Breast epithelium (tissue), 4 donors: ENCODE data around the gene WWP2. TPM values are rescaled to one million over a fixed set of nuclear protein-coding genes. Genes with fewer than 3 reads are reported as not detected.

Experiments used
- DNase-seq, 2 donors: peaks; one replicate each; pipeline ENCODE4 v3.0.0-alpha.2; 2019; ENCODE audit warnings: low spot score in 2 of 2
- H3K27ac ChIP-seq, 2 donors: fragments of 200-600 bp; sonication (generic) in 1 of 2; one replicate each; pipeline ENCODE4 v1.5.1; 2016 to 2019; ENCODE audit warnings: mild to moderate bottlenecking in 1 of 2
- H3K27me3 ChIP-seq, 2 donors: fragments of 200-600 bp; sonication (generic) in 1 of 2; one replicate each; pipeline versions ENCODE4 v1.5.1 to v1.6.0; 2017 to 2019; ENCODE audit warnings: control low read depth in 1 of 2, mild to moderate bottlenecking in 1 of 2
- H3K36me3 ChIP-seq: fragments of 200-600 bp; one replicate; pipeline ENCODE4 v1.5.1; 2019
- H3K4me1 ChIP-seq, 2 donors: fragments of 200-600 bp; sonication (generic); one replicate each; pipeline ENCODE4 v1.5.1; 2016 to 2019; ENCODE audit warnings: control low read depth in 1 of 2
- H3K4me3 ChIP-seq, 3 donors: fragments of 200-600 bp; sonication (generic); 1 replicate in 2 of 3; 2 replicates in 1 of 3; pipeline ENCODE4 v1.5.1; 2016 to 2019; ENCODE audit warnings: mild to moderate bottlenecking in 3 of 3, moderate library complexity in 2 of 3
- H3K9me3 ChIP-seq, 2 donors: fragments of 200-600 bp; sonication (generic) in 1 of 2; one replicate each; pipeline ENCODE4 v1.5.1; 2016 to 2019; ENCODE audit warnings: control low read depth in 1 of 2
- CTCF ChIP-seq, 3 donors: fragments of 450-650 bp; IDR thresholded peaks; one replicate each; pipeline ENCODE4 v1.5.1; 2016 to 2017; ENCODE audit warnings: antibody characterized with exemption in 3 of 3, mild to moderate bottlenecking in 3 of 3, moderate library complexity in 3 of 3
- POLR2A ChIP-seq: fragments of 450-650 bp; IDR thresholded peaks from one replicate; pipeline ENCODE4 v1.6.1; 2016; ENCODE audit warnings: antibody characterized with exemption, mild to moderate bottlenecking, moderate library complexity
- POLR2AphosphoS5 ChIP-seq, 3 donors: sonication (generic); formaldehyde crosslinking; IDR thresholded peaks; one replicate each; pipeline ENCODE4 v1.6.1; 2017; ENCODE audit warnings: antibody characterized with exemption in 3 of 3
- intact Hi-C: fragments of 100-400 bp; cut with DNase I; formaldehyde crosslinking; loops from one replicate; pipeline ENCODE4 v1.15.1; 2023; ENCODE audit warnings: low total_unique reads
- total RNA-seq, 3 donors: library from RNA; depleted of rRNA; stranded (reverse); fragments of >200 nt; gene quantifications; one replicate each; pipeline ENCODE4 v1.1.0, GENCODE V29; 2016

WWP2 gene
- total RNA-seq, 3 donors from 2014 or later: 34.1 to 46.5 (median 34.7) TPM

- intact Hi-C loops: no loop called here
Observed at GRCh38 chr16:69745959-69746358, 16.2 kb upstream of the WWP2 start.

GRCh38 chr16:69747115-69747514, 15.0 kb upstream of the WWP2 start:
- intact Hi-C loops: no loop called here

More at GRCh38 chr16:69745959-69746358, 16.2 kb upstream of the WWP2 start:
- Histone ChIP-seq H3K4me1 (no peaks in the 10 kb centered on the region), H3K27me3 (no peaks in the 10 kb centered on the region), H3K4me3 (no peak overlapping the region), H3K36me3 (no peaks in the 10 kb centered on the region), H3K9me3 (no peaks in the 10 kb centered on the region), H3K27ac (no peak overlapping the region)
- no peak for TF ChIP-seq CTCF (IDR thresholded peaks at IDR 0.05)
- TF ChIP-seq POLR2A: no peak
- TF ChIP-seq POLR2AphosphoS5 (IDR thresholded peaks at IDR 0.05): no peak
- DNase-seq: no peak

GRCh38 chr16:69748694-69749345, 13.3 kb upstream of the WWP2 start:
- Histone ChIP-seq H3K9me3 (no peaks in the 10 kb centered on the region), H3K4me3 (no peak overlapping the region), H3K36me3 (no peaks in the 10 kb centered on the region), H3K4me1 (peaks cover 0 to 11% of the 10 kb centered on the region in 2 donors), H3K27me3 (no peaks in the 10 kb centered on the region), H3K27ac (no peak overlapping the region)
- DNase-seq: no peak
- TF ChIP-seq CTCF (IDR thresholded peaks at IDR 0.05) (no peak), POLR2AphosphoS5 (IDR thresholded peaks at IDR 0.05) (no peak), POLR2A (no peak)
- intact Hi-C loops: no loop called here

More at GRCh38 chr16:69747115-69747514, 15.0 kb upstream of the WWP2 start:
- H3K36me3 ChIP-seq: no peaks in the 10 kb centered on the region
- no peaks in the 10 kb centered on the region for H3K9me3 ChIP-seq
- TF ChIP-seq POLR2A (no peak), POLR2AphosphoS5 (IDR thresholded peaks at IDR 0.05) (no peak), CTCF (IDR thresholded peaks at IDR 0.05) (no peak)
- H3K4me3 ChIP-seq: no peak overlapping the region
- no peaks in the 10 kb centered on the region for H3K4me1 ChIP-seq
- no peak for DNase-seq
- H3K27ac ChIP-seq: no peak overlapping the region
- H3K27me3 ChIP-seq: no peaks in the 10 kb centered on the region

- intact Hi-C loops: no loop called here
- DNase-seq: no peak
- Histone ChIP-seq H3K27ac (peak overlapping the region; percentile 73 to 74), H3K4me3 (peak overlapping the region; percentile 69 to 88 (median 86)), H3K9me3 (no peaks in the 10 kb centered on the region), H3K27me3 (no peaks in the 10 kb centered on the region), H3K36me3 (no peaks in the 10 kb centered on the region), H3K4me1 (peaks cover 0 to 11% of the 10 kb centered on the region in 2 donors)
- TF ChIP-seq POLR2AphosphoS5 (IDR thresholded peaks at IDR 0.05) (no peak), CTCF (IDR thresholded peaks at IDR 0.05) (no peak), POLR2A (no peak)
Observed at GRCh38 chr16:69754143-69754468, 8.0 kb upstream of the WWP2 start.

- Histone ChIP-seq H3K4me3 (peak within 1 kb of the TSS; percentile 69 to 88 (median 86)), H3K9me3 (no peaks in the 10 kb centered on the region), H3K27me3 (no peaks in the 10 kb centered on the region), H3K36me3 (no peaks in the 10 kb centered on the region), H3K4me1 (peaks cover 0 to 11% of the 10 kb centered on the region in 2 donors), H3K27ac (peak within 1 kb of the TSS; percentile 73 to 74)
- peak; percentile 94 for DNase-seq
- intact Hi-C loops: no loop called here
- TF ChIP-seq POLR2A: peak; percentile 31
- TF ChIP-seq POLR2AphosphoS5 (IDR thresholded peaks at IDR 0.05): peak; percentile 64 to 79 (median 75)
- peak; percentile 96 to 100 (median 99) for TF ChIP-seq CTCF (IDR thresholded peaks at IDR 0.05)
Observed at GRCh38 chr16:69754469-69755310, 7.4 kb upstream of the WWP2 start, which contains the start of gene NOB1. Gene NOB1, minus strand, starts transcription at chr16:69754926. Its CDS starts 16 bp downstream, at chr16:69754910.
